ENCODE data around the gene EIPR1.

DNA sequence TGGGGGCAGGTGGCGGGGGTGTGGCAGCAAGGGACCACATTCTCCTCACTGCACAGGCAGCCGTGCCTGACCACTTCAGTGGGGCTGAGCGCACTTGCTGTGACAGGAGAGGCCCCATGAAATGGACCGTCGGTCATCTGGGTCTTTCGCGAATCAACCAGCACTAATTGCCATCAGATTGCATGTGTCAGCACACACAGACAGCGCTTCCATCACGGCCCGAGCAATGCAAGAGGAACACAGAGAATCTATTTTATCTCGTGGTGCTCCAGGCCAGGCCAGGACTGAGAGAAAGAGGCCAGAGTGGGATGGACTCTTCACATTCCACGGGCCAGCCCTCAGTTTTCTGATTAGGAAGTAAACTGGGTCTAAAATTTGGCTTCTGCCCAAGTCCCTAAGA lies 87.0 kb downstream of the EIPR1 start:
- TF ChIP-seq SUZ12 (IDR thresholded peaks at IDR 0.05; ENCODE audit: extremely low read depth, insufficient read depth, insufficient read length) (no peak), ZNF274 (IDR thresholded peaks at IDR 0.05; ENCODE audit: low read depth, low read length) (no peak), YY1 (IDR thresholded peaks at IDR 0.05; ENCODE audit: insufficient read depth, insufficient read length) (no peak)
